SW480 (cell line): ENCODE measurements around the gene KMT2E.
A peak's percentile ranks its signal among the peaks of the same experiment; 100 is the strongest.
"Not testable (repeated sequence)": the region's sequence is repeated elsewhere in the genome, so short reads cannot be mapped to it uniquely, and the experiment has no call there.

Source experiments
- DNase-seq: peaks from one replicate; pipeline ENCODE4 v3.0.0-alpha.2; 2016; ENCODE audit warnings: low spot score

Gene KMT2E

DNA sequence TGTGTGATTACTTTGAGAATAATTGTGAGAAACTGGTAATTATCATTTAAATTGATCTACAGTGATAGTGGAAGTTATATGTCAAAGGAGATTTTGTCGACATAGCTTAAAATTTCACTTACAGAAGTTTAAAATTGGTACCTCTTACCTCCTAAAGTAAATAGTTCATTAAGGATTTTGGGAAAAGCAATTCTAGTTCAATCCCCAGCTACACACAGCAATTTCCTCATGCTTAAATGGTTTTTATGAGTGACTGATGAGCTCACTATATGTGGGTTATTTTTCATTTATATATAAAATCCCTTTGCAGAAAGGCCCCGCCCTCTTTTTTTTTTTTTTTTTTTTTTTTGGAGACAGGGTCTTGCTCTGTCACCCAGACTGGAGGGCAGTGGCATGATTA, 12.7 kb downstream of the KMT2E start:
- no peak for DNase-seq

DNA sequence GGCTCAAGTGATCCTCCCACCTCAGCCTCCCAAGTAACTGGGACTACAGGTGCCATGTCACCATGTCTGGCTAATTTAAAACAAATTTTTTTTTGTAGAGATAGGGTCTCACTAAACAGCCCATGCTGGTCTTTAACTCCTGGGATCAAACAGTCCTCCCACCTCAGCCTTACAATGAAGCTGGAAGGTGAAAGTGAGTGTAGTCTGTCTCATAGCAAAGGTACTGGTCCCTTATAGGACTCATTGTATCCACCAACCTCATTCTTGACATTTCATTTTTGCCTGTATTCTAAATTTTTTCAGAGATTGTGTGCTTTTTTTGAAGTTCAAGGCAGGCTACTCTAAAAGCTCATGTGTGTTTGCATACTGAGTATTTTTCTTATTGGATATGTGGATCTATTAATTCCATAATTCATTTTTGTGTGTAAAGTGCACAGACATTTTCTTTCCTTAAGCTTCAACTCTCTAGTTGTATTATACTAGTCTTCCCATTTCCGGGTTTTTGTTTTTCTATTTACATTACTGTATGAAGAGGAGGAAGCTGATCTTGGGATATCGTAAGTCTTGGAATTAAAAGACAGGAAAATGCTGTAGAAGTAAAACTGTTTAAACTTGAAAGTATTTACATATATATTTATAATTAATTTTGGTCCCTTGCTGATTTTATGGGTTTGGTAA, 13.3 kb downstream of the KMT2E start:
- no peak for DNase-seq

DNA sequence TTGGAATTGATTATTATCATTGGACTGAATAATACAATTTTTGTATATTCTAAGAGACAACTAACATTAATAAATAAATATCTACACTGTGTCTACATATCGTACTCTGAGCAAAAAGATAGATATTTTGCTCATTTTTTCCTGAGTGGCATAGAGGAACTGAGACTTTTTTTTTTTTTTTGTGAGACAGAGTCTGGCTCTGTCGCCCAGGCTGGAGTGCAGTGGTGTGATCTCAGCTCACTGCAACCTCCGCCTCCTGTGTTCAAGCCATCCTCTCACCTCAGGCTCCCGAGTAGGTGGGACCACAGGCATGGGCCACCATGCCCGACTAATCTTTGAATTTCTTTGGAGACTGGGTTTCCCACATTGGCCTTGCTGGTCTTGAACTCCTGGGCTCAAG, 14.0 kb downstream of the KMT2E start:
- DNase-seq: no peak

DNA sequence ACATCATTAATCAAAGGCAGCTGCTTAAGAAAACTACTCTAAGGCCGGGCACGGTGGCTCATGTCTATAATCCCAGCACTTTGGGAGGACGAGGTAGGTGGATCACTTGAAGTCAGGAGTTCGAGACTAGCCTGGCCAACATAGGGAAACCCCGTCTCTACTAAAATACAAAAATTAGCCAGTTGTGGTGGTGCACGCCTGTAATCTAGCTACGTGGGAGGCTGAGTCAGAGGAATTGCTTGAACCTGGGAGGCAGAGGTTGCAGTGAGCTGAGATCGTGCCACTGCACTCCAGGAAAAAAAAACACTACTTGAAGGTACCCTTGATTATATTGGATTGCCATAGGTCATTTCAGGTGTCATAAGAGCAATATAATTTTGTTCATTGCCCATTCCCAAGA, 14.9 kb downstream of the KMT2E start:
- not testable (repeated sequence) for DNase-seq

DNA sequence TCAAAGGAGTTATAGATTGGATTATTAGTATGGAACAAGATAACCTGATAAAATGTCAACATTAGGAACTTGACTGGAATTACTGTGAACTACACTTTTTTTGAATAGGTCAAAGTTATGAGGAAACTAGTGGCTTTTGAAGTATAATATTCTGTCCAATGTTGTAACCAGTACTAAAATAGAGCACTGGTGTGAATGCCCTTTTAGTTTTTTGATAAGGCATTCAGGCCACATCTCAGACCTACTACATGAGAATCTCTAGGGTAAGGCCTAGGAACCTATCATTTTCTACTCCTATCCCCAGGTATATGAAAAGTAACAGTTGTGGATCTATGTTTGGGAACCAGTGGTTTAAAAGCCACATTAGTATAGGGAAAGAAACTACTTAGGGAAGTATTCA, 16.4 kb downstream of the KMT2E start:
- DNase-seq: no peak

DNA sequence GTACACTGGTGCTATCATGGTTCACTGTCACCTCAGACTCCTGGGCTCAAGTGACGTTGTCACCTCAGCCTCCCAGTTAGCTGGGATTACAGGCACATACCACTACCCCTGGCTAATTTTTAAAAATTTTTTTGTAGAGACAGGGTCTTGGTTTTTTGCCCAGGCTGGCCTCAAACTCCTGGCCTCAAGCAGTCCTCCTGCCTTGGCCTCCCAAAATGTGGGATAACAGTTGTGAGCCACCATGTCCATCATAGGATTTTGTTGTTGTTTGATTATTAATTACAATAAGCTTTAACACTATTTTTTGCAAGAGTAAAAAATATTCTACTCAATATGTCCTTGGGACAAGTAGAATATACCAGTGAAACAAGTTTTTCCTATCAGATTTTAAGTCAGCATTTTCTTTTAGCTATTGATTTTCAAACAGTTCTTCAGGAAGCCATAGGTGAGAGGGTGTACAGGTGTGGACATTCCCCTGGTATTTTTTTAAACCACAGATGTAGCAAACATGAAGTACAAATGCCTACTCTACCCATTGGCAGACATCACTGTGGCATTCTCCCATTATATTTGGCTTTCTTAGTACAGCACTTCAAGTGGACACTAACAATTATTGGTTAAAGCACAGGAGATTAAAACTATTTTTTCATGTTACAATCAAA, 18.7 kb downstream of the KMT2E start:
- DNase-seq: peak; percentile 29

DNA sequence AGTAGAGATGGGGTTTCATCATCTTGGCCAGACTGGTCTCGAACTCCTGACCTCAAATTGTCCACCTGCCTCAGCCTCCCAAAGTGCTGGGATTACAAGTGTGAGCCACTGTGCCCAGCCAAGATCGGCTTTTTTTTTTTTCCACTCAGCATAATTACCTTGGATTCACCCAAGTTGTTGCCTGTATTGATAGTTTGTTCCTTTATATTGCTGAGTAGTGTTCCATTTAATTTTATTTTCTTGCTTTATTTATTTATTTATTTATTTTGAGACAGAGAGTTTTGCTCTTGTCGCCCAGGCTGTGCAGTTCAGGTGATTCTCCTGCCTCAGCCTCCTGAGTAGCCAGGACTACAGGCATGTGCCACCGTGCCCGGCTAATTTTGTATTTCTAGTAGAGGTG, 21.3 kb downstream of the KMT2E start:
- no peak for DNase-seq

DNA sequence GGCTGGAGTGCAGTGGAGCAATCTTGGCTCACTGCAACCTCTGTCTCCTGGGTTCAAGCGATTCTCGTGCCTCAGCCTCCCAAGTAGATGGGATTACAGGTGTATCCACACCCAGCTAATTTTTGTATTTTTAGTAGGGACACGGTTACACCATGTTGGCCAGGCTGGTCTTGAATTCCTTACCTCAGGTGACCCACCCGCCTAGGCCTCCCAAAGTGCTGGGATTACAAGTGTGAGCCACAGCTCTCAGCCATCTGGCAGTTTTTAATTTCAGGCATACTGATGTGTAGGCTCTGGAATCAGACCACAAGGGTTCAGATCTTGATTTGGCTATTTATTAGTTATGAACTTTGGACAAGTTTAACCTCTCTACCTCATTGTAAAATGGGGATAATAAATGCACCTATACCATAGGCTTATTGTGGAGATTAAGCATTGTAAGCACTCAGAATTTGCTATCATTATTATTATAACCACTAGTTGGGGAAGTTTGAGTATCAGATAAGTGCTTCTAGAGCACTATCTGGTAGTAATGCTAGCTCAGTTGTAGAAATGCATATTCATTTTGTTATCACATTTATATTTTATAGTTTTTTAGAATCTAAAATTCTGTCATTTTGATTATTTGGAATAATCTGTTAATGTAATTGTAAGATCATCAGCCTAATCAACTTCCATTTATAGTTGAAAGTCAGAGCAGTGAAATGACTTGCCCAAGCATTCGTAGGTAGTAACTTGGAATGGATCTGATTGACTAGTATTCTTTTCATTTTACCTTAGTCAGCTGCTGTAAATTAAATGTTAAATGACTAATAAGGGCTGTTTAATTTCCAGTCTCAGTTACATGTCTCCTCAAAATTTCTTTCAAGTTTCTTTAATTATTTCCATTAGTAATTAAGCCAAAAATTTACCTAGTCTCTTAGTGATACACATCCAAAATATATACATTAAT, 22.5 kb downstream of the KMT2E start:
- no peak for DNase-seq

DNA sequence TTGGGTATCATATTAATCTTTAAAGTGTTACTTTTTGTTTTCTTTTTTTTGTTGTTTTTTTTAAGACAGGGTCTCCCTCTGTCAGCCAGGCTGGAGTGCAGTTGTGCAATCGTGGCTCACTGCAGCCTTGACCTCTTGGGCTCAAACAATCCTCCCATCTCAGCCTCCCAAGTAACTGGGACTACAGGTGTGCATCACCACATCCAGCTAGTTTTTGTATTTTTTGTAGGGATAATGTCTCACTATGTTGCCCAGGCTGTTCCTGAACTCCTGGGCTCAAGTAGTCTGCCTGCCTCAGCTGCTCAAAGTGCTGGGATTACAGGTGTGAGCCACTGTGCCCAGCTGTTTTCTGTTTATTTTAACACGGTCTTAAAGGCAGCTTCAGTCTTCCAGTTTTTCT, 23.3 kb downstream of the KMT2E start:
- DNase-seq: no peak

DNA sequence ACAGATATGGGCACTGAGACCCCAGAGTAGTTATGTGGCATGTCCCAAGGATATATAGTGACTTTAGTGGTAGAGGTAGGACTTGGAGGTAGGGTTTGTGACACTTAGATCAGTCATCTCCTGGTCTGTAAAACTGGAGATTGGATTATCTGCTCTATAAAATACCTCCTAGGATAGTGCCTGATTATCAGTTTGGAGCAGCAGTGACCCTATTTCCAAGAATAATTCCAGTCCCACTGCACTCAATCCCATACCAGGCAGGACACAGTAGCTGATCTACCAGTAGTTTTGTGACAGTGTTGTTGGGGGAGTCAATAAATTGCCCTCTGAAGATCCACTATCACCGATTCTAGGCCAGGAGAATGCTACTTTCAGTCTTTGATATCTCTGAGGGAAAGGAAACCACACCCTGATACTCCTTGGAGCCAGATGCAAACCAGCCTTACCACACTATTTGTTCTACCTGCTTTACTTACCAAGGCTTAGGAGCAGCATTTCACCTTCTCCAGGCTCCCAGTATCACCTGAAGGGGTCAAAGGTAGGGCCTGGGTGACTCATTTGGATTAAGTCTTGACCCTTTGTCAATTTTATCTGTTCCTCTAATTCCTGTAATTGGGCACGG, 30.6 kb downstream of the KMT2E start:
- no peak for DNase-seq

DNA sequence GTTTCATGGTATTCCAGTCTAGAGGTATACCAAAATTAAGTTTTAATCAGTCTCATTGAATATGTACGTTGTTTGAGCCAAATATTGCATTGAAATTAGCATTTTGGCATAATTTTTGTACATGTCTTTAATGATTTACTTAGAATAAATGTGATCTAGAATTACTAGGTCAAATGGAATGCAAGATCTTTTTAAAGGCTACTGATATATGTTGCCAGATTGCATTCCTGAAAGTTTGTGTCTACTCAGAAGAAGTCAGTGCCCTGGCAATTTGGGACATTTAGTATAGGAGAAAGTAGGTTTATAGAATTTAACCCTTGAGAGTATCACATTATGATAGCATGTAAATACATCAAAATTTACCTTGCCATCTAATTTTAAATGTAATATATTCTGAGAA, 32.4 kb downstream of the KMT2E start:
- DNase-seq: no peak

DNA sequence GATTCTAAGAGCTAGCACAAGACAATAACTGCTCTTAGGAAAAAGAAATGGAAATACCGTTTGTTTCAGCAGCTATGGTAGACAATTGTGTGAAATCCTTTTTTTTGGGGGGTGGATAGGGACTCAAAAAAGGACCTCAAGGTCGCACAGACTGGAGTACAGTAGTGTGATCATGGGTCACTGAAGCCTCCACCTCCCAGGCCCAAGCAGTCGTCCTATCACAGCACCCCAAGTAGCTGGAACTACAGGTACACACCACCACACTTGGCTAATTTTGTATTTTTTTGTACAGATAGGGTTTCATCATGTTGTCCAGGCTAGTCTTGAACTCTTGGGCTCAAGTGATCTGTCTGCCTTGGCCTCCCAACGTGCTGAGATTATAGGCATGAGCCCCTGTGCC, 33.9 kb downstream of the KMT2E start:
- no peak for DNase-seq

DNA sequence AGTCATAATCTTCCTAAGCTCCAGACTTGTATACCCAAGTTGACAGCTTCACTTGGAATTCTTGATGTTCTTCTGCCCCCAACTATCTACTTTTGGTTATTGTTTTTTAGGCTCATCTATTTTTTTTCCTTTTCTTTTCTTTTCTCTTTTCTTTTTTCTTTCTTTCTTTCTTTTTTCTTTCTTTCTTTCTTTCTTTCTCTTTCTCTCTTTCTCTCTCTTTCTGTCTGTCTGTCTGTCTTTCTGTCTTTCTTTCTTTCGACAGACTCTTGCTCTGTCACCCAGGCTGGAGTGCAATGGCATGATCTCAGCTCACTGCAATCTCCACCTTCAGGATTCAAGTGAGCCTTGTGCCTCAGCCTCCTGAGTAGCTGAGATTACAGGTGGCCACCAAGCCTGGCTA, 36.5 kb downstream of the KMT2E start:
- DNase-seq: no peak

DNA sequence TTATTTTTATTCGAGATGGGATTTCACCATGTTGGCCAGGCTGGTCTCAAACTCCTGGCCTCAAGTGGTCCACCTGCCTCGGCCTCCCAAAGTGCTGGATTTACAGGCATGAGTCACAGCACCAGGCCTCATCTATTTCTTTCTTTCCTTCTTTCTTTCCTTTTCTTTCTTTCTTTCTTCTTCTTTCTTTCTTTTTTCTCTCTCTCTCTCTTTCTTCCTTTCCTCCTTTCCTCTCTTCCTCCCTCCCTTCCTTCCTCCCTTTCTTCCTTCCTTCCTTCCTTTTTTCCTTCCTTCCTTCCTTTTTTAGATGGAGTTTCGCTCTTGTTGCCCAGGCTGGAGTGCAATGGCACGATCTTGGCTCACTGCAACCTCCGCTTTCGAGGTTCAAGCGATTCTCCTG, 36.9 kb downstream of the KMT2E start:
- DNase-seq: not testable (repeated sequence)

DNA sequence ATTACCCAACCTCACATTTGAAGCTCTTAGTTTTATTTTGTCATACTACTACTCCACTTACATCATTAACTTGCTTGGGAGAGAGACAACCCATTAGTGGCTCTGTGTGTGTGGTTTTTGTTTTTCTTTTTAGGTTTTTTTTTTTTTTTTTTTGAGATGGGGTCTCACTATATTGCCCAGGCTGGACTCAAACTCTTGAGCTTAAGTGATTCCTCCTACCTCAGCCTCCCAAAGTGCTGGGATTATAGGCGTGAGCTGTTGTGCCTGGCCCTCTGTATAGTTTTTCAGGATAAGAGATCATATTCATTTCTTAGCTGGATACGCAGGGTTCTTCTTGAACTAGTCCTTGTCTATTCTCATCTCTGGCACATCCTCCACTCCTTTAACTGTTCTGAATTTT, 41.1 kb downstream of the KMT2E start:
- DNase-seq: no peak

DNA sequence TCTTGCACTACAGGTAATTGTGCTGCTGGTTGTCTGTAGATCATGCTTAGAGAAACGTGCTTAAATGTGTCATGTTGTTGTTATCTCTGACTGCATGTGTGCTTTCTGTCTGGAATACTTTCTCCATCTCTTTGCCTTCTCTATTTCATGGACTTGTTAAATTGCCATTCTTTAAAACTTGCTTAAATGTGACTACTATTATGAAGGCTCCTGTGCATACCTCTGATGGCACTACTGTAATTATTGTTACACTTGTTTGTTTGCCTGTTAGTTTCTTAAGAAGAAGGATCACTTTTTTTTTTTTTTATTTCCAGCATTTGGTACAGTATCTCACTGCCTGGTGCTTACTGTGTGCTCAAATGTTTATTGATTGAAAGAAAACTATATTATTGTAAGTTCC, 41.6 kb downstream of the KMT2E start:
- no peak for DNase-seq

DNA sequence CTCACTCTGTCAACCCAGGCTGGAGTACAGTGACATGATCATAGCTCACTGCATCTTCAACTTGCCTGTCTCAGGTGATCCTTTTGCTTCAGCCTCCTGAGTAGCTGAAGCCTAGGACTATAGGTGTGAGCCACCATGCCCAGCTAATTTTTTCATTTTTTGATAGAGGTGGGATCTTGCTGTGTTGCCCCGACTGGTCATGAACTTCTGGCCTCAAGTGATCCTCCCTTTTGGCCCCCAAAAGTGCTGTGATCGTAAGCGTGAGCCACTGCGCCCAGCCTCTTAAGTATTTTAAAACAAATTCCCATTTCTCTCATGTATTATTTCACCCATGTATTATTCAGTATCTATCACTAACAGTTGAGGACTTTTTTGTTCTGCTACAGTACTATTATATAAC, 43.5 kb downstream of the KMT2E start:
- DNase-seq: no peak

DNA sequence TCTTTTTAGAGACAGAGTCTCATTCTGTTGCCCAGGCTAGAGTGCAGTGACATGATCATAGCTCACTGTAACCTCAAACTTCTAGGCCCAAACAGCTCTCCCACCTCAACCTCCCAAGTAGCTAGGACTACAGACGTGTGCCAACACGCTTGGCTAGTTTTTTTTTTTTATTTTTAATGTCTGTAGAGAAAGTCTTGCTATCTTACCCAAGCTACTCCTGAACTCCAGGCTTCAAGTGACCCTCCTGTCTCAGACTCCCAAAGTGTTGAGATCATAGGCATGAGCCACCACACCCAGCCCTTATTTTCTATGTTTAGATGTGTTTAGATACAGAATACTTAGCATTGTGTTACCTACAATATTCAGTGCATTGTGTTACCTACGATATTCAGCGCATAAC, 46.4 kb downstream of the KMT2E start:
- no peak for DNase-seq

DNA sequence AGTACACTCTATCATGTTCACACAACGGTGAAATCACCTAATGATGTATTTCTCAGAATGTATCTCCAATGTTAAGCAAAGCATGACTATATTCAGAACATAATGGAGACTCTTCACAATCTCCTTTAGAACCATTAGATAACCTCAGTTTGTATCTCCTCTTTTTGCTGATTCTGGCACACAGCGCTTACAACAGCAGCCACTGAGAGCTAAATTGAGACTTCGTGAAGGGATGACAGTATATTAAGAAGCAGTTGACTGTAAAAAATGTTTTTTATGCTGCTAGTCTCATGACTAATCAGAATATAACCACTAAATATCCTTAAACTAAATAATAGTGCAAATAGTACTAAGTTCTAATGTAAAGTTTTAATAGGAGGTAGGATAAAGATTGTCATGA, 46.9 kb downstream of the KMT2E start:
- DNase-seq: no peak

DNA sequence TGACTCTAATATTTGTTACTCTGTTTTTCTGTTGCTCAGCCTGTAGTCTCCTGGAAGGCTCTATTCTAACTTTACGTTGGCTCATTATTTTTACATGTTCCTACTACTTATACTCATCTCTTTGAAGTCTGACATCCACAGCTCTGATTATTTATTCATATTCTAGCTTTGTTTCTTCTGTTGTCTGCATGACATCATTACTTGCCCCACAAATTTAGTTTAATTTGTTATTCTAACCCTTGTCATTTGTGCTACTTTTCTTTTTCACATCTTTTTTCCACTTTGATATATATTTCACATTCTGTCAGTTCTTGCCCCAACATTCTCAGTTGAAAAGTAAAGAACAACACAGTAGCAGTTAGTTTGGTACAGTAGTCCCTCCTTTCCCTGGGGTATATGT, 51.1 kb downstream of the KMT2E start:
- DNase-seq: no peak

DNA sequence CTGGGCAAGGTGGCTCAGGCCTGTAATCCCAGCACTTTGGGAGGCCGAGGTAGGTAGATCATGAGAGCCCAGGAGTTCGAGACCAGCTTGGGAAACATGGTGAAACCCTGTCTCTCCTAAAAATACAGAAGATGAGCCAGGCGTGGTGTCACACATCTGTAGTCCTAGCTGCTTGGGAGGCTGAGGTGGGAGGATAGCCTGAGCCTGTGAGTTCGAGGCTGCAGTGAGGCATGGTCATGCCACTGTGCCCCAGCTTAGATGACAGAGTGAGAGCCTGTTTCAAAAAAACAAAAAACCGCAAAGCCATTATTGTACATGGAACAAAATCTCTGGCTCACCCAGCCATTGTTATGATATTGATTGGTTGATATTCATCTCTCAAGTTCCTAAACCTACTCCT, 53.7 kb downstream of the KMT2E start:
- DNase-seq: no peak

DNA sequence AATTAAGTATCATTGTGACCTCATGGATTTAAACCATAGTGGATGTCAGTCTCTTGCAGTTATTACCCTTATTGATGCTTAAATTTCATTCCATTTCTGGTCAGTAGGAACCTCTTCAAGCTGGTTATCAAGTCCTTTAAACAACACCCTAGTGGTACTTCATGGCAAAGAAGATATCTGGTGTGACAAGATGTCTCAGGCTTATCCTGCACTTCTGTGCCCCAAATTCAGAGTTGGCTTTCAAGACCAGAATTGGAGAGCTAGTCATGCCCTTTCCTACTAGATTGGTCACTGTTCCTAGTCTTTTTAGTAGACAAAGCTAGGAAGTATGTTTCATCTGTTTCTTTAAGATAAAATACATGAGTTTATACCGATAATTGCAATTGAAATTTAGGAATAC, 54.9 kb downstream of the KMT2E start:
- DNase-seq: no peak

DNA sequence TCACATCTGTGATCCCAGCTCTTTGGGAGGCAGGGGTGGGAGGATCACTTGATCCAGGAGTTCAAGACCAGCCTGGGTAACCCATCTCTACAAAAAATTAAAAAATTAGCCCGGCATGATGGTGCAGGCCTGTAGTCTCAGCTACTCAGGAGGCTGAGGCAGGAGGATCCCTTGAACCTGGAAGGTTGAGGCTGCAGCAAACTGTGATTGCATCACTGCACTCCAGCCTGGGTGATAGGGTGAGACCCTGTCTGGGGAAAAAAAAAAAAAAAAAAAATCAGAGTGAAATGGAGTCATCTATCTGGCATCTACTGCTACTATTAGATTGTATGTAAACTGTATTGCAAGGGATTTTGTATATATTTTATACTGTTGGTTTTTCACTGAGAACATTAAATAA, 59.1 kb downstream of the KMT2E start:
- DNase-seq: no peak
